Esophagus squamous epithelium (tissue), 5 donors: ENCODE data around the gene CTIF. TPM values are rescaled to one million over a fixed set of nuclear protein-coding genes. Genes with fewer than 3 reads are reported as not detected.
A peak's percentile ranks its signal among the peaks of the same experiment; 100 is the strongest.

Source experiments
- DNase-seq: peaks from one replicate; lab custom pipeline; 2025; lab: John Stamatoyannopoulos, UW
- H3K27ac ChIP-seq, 4 donors: fragments of 200-600 bp; sonication (generic); one replicate each; pipeline ENCODE4 v1.5.1; 2016 to 2019; ENCODE audit warnings: mild to moderate bottlenecking in 1 of 4
- H3K27me3 ChIP-seq, 4 donors: fragments of 200-600 bp; sonication (generic); 1 replicate in 3 of 4; 2 replicates in 1 of 4; pipeline versions ENCODE4 v1.5.1 to v1.6.0; 2017 to 2021; ENCODE audit warnings: antibody characterized with exemption in 1 of 4
- H3K36me3 ChIP-seq, 3 donors: fragments of 200-600 bp; sonication (generic); one replicate each; pipeline ENCODE4 v1.5.1; 2016 to 2019
- H3K4me1 ChIP-seq, 3 donors: fragments of 200-600 bp; sonication (generic); one replicate each; pipeline ENCODE4 v1.5.1; 2017 to 2019
- H3K4me3 ChIP-seq, 4 donors: fragments of 200-600 bp; sonication (generic); 1 replicate in 3 of 4; 2 replicates in 1 of 4; pipeline ENCODE4 v1.5.1; 2016 to 2019; ENCODE audit warnings: mild to moderate bottlenecking in 2 of 4, moderate library complexity in 1 of 4
- H3K9me3 ChIP-seq, 3 donors: fragments of 200-600 bp; sonication (generic); one replicate each; pipeline ENCODE4 v1.5.1; 2016 to 2019
- POLR2A ChIP-seq, 4 donors: fragments of 450-650 bp; IDR thresholded peaks; one replicate each; pipeline ENCODE4 v1.6.1; 2017; ENCODE audit warnings: antibody characterized with exemption in 4 of 4, mild to moderate bottlenecking in 4 of 4, moderate library complexity in 3 of 4
- WGBS, 2 donors: methylation state at CpG; one replicate each; pipeline ENCODE4 v1.1.5; 2018; 5-methylcytosine and 5-hydroxymethylcytosine counted together
- intact Hi-C: fragments of 100-400 bp; cut with DNase I; formaldehyde crosslinking; loops from one replicate; pipeline ENCODE4 v1.15.0; 2022
- total RNA-seq, 4 donors: library from RNA; depleted of rRNA; stranded (reverse); fragments of >200 nt; gene quantifications; one replicate each; pipeline ENCODE4 v1.1.0, GENCODE V29; 2016
- TF ChIP-seq, protein P1 (sequence below), 6 experiments: fragments of 450-650 bp in 4 of 6; fragments of 200-600 bp in 2 of 6; sonication (generic) in 2 of 6; IDR thresholded peaks; one replicate each; pipeline ENCODE4 v1.5.1; 2016 to 2019; ENCODE audit warnings: antibody characterized with exemption in 6 of 6, mild to moderate bottlenecking in 4 of 6, moderate library complexity in 4 of 6
- donor health status: DM: yes; HTN: yes; CAD: no.

The CTIF gene
- total RNA-seq, 4 donors from 2014 or later = 4.7 to 24.2 (median 10.2) TPM

DNA sequence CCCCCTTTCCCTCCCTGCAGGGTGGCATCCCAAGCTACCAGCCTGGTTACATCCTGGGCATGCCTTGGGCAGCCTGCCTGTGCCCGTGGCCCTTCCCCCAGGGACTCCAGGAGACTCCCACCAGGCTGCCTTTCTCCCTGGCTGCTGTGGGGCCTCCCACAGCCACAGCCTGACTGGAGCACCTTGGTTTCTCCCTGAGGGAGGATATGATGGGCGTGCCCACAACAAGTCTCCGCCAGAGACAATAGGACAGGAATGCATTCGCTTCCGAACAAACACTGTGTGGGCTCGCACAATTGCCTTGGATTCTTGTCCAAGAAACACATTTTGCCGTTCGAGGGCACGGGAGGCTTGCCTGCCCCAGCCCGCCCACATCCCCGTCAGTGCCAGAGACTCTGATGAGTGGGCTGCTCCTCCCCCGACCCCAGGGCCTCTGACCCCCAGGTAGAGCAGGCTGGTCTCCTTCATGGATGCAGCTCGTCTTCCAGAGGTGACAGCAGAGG, 309.9 kb downstream of the CTIF start:
- Histone ChIP-seq H3K27me3 (no peaks in the 10 kb centered on the region), H3K9me3 (no peaks in the 10 kb centered on the region), H3K27ac (peak overlapping the region in 2 of 4 donors; percentile 50 to 61), H3K4me1 (peaks cover 8 to 41% (median 20%) of the 10 kb centered on the region in 3 donors), H3K36me3 (no peaks in the 10 kb centered on the region), H3K4me3 (no peak overlapping the region)
- intact Hi-C loops = no loop called here
- WGBS, 2 donors = 38% methylated on average over 10 of the region's 13 CpGs; no CpG with 5 or more reads in 1 of the 2 donors
- no peak for DNase-seq
- TF ChIP-seq POLR2A (IDR thresholded peaks at IDR 0.05) = no peak
- TF ChIP-seq, protein P1, sequence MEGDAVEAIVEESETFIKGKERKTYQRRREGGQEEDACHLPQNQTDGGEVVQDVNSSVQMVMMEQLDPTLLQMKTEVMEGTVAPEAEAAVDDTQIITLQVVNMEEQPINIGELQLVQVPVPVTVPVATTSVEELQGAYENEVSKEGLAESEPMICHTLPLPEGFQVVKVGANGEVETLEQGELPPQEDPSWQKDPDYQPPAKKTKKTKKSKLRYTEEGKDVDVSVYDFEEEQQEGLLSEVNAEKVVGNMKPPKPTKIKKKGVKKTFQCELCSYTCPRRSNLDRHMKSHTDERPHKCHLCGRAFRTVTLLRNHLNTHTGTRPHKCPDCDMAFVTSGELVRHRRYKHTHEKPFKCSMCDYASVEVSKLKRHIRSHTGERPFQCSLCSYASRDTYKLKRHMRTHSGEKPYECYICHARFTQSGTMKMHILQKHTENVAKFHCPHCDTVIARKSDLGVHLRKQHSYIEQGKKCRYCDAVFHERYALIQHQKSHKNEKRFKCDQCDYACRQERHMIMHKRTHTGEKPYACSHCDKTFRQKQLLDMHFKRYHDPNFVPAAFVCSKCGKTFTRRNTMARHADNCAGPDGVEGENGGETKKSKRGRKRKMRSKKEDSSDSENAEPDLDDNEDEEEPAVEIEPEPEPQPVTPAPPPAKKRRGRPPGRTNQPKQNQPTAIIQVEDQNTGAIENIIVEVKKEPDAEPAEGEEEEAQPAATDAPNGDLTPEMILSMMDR (IDR thresholded peaks at IDR 0.05) = no peak

DNA sequence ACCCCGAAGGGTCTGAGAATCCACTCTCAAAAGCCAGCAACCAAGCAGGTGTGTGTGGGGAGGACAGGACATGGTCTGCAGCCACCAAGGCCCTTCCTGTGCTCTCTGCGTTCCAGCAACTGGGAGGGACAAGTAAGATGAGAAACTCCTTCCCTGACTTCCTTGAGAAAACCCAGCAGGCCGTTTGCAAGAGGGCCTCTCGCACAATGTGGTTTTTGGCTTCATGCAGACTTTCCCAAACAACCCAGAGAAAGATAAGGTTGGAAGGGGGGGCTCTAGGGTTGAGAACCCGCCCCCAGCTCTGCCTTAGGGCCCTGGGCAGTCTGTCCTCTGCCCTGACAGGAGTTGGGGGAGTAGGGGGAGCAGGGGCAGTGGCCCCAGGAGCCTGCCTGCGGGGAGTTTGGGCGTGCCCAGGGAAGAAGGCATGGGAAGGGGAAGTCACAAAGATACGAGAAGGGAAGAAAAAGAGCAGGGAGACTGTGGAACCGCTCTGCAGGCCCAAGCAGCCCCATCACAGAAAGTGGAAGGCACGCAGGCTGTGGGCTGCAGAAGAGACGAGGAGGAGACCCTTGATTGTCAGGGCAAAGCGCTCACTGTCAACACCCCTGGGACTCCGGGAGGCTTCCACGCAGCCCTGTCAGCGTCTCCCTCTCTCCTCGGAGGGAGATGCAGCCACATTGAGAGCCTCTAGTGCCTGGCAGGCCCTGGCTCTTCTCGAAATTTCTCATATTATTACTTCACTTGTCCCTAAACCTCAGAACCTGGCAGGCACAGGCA, 312.2 kb downstream of the CTIF start:
- whole genome bisulfite sequencing, 2 donors = 51 to 67% methylated on average over 13 to 16 of the region's 17 CpGs
- peaks cover 0 to 8% (median 0%) of the 10 kb centered on the region in 3 donors for H3K36me3 ChIP-seq
- no peaks in the 10 kb centered on the region for H3K9me3 ChIP-seq
- peak overlapping the region in 2 of 4 donors; percentile 36 to 48 for H3K27ac ChIP-seq
- H3K4me3 ChIP-seq = no peak overlapping the region
- TF ChIP-seq, protein P1 (IDR thresholded peaks at IDR 0.05) = no peak
- TF ChIP-seq POLR2A (IDR thresholded peaks at IDR 0.05) = no peak
- no peaks in the 10 kb centered on the region for H3K27me3 ChIP-seq
- no peak for DNase-seq
- intact Hi-C loops = no loop called here
- H3K4me1 ChIP-seq = peaks cover 8 to 35% (median 20%) of the 10 kb centered on the region in 3 donors

DNA sequence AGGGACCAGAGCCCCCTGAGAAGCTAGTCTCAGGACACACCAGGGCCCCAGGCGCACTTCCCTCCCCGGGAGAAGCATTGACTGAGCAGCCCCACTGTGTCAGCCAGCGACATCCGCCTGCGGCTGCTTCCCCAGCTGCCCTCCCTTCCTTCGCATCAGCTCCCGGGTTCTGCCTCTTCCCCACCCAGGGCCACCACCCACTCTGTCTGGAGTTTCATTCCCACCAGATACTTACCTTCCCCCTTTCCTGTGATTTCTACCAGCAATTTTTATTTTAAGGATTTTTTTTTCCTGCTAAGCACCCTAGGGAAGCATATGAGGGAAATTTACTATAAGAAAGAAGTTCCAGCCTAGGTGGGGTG, 312.7 kb downstream of the CTIF start:
- intact Hi-C loops = no loop called here
- WGBS, 2 donors = 53 to 66% methylated on average over 6 to 7 of the region's 7 CpGs

DNA sequence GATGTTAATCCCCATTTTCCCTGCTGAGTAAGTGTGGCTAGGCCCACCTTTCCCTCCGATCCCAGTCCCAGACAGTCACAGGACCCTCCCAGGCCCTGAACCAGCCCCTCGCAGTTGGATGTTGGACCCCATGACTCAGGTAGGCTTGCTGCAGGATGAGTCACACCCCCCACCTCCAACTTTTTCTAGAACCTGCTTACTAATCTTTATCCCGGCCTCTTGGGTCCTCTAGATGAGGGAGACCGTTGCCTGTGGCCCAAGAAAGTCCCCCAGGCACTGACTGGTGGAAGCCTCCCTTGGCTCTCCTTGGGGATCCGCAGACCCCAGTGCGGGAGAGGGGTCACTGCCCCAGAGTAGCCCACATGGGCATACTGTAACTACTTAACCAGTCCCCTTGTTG, 313.5 kb downstream of the CTIF start:
- Histone ChIP-seq H3K4me1 (peaks cover 8 to 35% (median 20%) of the 10 kb centered on the region in 3 donors), H3K27me3 (no peaks in the 10 kb centered on the region), H3K36me3 (peaks cover 0 to 13% (median 0%) of the 10 kb centered on the region in 3 donors), H3K27ac (no peak overlapping the region), H3K4me3 (no peak overlapping the region), H3K9me3 (no peaks in the 10 kb centered on the region)
- DNase-seq = no peak
- WGBS, 2 donors = 70 to 84% methylated on average over 5 to 6 of the region's 6 CpGs
- intact Hi-C loops = no loop called here
- TF ChIP-seq POLR2A (IDR thresholded peaks at IDR 0.05) = no peak

More for the DNA sequence above, 312.7 kb downstream of the CTIF start:
- Histone ChIP-seq H3K4me1 (peaks cover 8 to 35% (median 20%) of the 10 kb centered on the region in 3 donors), H3K4me3 (no peak overlapping the region), H3K27ac (peak overlapping the region in 1 of 4 donors; percentile 36), H3K36me3 (peaks cover 0 to 8% (median 0%) of the 10 kb centered on the region in 3 donors), H3K9me3 (no peaks in the 10 kb centered on the region), H3K27me3 (no peaks in the 10 kb centered on the region)
- DNase-seq = no peak
- no peak for TF ChIP-seq POLR2A (IDR thresholded peaks at IDR 0.05)
- TF ChIP-seq, protein P1 (IDR thresholded peaks at IDR 0.05) = no peak

DNA sequence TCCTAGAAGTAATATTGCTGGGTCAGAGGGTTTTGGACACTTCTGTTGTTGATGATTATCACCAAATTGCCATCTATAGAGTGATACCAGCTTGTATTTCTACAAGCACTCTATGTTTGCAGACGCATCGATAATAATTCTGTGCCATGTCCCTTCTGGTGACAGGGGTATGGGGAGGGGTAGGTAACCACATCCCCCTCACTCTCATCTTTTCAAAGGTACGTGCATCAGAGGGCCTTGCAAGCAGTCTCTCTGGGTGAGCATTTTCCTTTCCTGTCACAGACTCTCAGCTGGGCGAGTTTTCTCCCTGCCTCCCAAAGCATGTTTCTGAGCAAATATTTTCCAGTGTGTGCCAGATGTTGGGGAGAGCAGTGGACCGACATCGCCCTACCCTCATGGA, 314.0 kb downstream of the CTIF start:
- intact Hi-C loops = no loop called here
- Histone ChIP-seq H3K36me3 (peaks cover 0 to 18% (median 0%) of the 10 kb centered on the region in 3 donors), H3K4me1 (peaks cover 8 to 32% (median 20%) of the 10 kb centered on the region in 3 donors), H3K27ac (no peak overlapping the region), H3K9me3 (no peaks in the 10 kb centered on the region), H3K4me3 (no peak overlapping the region), H3K27me3 (no peaks in the 10 kb centered on the region)
- no peak for DNase-seq
- WGBS, 2 donors = 80 to 89% methylated on average over 6 of the region's 6 CpGs
- TF ChIP-seq, protein P1 (IDR thresholded peaks at IDR 0.05) = no peak
- TF ChIP-seq POLR2A (IDR thresholded peaks at IDR 0.05) = no peak
